GM21515 (cell line): ENCODE data around the gene CFAP43.

Experiments used
- ATAC-seq: cut with Tn5 transposase; IDR thresholded peaks from one replicate; pipeline ENCODE4 v1.9.1; 2021; ENCODE audit not compliant: unreplicated experiment

CFAP43 gene

DNA sequence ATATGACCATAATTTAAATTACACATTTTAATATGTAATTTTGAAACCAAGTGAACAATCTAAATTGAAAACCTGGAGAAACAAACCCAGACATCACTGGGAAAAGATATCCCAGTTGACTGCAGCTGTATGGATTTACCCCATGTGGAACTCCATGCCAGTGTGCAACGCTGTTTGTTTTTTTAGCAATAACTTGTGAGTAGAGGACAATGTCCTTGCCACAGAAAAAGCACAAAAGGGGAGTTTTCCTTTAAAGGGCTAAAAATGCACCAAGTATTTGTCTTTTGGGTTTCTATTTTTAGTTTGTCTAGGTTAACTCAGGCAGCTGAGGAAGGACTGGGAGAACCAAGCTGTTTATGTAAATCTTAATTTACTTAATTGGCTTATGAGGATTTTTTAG lies 131.4 kb downstream of the CFAP43 start:
- ATAC-seq, result no peak

DNA sequence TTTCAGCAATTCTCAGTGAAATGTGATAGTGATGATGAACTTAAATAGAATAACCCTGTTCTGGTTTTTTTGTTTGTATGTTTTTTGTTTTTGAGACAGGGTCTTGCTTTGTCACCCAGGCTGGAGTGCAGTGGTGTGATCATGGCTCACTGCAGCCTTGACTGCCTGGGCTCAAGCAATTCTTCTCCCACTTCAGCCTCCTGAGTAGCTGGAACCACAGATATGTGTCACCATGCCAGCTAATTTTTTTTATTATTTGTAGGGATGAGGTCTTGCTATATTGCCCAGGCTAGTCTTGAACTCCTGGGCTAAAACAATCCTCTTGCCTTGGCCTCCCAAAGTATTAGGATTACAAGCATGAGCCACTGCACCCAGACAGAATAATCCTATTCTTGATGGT lies 132.2 kb downstream of the CFAP43 start:
- ATAC-seq, result no peak

DNA sequence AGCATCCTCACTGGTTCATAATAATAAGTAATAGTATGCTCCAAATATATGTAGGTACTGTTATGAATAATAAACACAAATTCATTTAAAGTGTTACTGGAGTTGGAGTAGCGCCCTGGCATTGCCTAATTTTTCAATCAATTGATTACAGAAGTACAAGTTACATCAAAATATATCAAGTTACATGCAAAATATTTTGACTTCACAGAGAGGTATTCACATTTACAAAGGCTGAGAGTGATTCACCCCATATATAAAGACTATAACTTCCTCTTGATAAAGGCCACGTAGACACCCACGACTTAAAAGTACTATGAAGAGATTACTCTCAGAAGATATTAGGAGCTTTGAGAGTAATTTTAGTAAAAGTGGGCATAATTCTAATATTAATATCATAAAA lies 132.9 kb downstream of the CFAP43 start:
- ATAC-seq, result no peak

DNA sequence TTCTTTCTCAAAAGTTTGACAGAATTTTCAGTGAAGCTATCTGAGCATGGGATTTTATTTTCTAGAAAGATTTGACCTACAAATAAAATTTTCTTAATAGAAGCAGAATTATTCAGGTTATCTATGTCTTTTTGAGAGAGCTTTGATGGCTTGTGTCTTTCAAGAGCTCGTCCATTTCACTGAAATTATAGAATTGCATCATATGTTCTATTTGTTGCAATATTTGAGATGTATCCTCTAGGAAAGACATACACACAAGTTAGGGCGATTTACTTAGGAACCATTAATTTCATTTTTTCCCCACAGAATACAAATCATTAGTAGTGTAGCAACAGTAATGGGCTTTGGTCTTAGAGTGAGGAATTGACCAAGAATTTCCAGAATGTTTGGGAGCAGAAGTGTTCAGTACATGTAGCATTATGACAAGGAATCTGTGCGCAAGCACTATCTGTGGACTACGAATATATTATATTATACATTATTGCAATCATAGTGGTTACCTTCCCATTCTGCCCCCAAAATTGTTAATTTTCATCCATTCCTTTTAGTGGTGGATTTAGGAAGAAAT lies 133.7 kb downstream of the CFAP43 start:
- no peak for ATAC-seq

DNA sequence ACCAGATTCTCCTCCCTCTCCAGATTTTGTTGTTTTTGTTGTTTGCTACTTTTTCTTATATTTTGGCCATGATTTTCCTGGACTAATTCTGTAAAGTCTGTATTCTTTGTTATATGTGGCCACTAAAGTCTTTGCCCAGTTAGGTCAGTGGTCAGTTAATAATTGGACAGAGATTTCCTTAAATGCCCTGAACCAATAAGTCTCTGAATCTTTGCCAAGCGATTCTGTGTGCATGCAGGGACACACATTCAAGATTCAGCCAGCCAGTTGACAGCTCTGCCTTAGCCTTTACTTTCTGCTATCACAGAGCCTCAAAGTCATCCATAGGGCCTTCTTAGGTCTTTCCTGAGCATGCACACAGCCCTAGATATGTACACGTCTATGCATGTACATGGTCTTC lies 135.5 kb downstream of the CFAP43 start:
- ATAC-seq, result no peak

DNA sequence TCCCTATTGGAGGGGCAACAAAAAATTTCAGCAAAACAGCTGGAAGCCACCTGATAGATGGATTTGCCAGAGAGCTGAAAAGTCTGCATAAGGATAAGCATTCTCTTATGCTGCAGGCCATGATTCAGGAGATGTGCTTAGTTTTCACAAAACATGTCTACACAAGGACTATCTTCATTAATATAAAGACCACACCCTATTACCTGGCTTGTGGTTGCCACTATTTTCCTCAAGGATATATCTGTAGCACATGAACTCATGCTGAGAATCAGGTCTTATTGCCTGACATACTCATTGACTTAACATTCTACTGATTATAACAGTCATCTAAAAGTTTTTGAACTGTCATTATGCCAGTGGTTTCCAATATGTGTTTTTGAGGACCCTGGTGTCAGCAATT lies 139.4 kb downstream of the CFAP43 start:
- no peak for ATAC-seq

DNA sequence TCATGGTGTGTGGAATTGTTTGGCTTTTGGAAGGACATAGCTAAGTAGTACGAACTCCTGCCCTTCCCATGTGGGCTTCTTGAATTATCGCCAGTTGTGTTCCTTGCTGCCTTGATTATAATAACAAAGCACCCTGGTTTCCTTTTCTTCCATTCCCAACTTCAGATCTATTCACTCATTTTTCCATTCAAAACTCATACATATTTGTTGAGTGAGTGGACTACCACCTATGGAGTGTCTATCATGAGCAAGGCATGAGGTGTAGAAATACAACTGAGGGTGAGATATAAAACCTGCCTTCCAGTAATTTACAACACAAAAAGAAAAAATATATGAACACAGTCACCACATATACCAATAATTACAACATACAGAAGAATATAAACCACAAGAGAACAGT lies 141.6 kb downstream of the CFAP43 start:
- no peak for ATAC-seq

DNA sequence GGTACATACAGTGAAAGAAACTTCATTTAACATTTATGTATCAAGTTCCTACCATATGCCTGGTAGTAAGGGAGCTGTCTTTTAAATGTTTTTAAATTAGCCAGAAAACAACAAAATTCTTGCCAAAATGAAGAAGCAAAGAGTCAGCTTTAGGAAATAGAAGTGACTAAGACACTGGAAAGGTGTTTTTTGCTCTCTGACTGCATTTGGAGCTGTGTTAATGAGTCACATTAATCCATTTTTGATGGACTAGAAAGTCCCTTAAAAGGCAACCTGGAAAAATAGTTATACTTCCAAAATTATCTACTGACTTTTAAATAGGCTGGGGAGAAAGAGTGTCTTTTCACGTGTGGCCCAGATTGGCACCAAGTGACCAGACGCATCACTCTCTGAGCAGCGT lies 142.5 kb downstream of the CFAP43 start:
- no peak for ATAC-seq

DNA sequence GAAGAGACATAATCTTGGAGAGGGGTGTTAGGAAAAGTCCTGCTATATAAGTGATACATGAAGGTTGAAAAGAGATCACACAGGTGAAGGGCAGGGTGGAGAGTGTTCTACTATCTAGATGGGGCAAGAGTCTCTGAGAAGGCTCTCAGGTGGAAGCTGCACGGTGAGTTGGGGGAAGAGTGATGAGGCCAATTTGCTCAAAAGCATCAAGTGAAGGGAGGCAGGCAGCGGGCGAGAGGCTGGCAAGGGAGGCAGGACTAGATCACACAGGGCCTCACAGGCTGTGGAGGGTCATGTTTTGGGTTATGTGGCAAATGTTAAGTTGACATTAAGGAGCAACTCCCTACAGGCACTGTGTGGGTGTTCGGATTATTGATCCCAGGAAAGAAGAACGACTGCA lies 143.9 kb downstream of the CFAP43 start:
- ATAC-seq, result no peak

DNA sequence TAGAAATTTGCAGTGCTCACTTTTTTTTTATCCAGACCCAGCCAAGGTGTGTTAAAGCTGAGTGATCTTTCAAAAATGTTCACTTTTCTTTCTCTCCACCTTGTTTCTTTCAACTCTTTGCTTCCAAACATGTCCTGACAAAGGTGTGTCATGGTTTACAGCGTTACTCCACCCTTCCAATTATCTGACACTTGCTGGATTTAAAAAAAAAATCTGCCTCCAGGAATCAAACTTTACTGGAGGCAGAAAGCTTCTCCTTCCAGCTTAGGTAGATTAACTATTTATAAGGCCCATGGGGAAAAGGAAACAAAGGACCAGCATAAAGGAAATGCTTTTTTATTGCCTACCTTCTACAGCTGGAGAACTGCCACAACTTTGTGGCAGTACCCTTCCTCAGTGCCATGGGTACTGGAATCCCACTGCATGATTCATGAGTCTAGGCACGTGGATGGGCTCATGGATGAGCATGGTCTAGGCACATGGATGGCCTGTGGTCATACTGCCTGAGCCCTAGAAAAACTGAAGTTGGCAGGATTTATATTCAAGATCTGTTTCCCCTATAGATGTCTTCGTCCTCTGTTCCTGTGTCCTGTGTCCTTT lies 146.3 kb downstream of the CFAP43 start, which contains the start of gene COL17A1:
COL17A1 (minus strand) TSS at position 80 of the 600 bp plus-strand sequence. CDS start 5,207 bp downstream, outside the sequence.
- ATAC-seq, result no peak

DNA sequence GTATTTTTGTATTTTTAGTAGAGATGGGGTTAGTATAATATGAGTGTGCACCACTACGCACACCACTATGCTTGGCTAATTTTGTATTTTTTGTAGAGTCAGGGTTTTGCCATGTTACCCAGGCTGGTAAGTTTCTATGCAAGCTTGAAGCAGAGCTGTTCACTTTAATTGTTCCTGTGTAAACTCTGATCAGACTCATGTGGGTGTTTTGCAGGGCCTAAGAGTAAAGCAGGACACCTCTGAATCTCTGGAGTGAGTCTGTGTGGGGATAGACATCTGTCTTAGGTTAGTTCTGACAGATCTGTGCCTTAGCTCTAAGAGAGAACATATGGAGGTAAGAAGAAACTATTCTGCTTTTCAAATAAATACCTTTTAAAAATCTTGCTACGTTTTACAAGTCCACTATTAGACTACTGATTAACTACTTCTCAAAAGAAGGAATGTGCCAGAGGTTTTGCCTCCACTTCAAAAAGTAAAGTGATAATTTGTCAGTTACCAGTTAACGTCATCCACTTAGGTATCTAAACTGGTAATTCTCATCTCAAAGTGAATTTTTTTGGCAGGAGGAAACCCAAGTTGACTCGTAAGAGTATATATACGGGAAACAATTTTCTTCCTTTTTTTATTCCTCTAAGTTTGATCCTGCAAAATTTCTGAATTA lies 147.6 kb downstream of the CFAP43 start:
- no peak for ATAC-seq

DNA sequence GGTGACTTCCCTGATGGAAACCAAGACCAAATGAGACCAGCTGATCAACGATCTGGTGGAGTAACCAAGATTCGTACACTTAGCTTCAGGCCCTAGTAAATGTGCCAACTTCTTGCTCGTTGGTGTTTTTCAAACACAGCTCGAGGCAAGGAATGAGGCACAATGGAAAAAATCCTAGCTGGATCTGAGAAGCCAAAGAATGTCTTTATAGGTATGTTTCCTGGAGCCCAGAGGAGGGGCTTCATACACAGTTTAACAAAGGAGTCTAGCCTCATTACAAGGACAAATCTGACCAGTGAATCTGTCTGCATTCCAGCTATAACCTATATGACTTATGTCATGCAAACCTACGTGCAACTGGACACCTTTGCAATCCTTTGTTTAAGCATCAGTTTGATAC lies 150.2 kb downstream of the CFAP43 start:
- no peak for ATAC-seq

DNA sequence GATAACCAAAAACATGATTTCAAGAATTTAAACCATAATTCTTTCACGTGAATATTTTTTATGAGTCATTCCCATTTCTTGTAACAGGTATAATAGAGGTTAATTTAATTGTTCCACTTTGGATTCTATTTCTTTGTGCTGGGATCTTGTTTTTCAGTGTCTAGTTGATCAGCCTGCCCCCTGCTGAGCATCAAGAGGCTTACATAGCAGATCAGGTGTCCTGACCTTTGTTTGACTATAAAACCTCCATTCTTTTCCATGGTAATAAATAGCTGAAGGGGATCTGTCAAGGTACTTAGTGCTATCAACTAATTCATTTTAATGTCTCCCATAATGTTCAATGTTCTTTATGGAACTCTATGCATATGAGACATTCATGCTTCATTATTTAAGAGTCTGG lies 151.4 kb downstream of the CFAP43 start:
- no peak for ATAC-seq
